Keratinocyte (primary cell): ENCODE data around the gene C4orf17.

Experiments used
- CTCF ChIP-seq, 3 experiments: IDR thresholded peaks in 1 of 3; conservative IDR thresholded peaks in 1 of 3; optimal IDR thresholded peaks in 1 of 3; 2 replicates in 2 of 3; 3 replicates in 1 of 3; pipeline versions ENCODE3 to v1.5.1; 2011; ENCODE audit warnings: low read length in 3 of 3, mild to moderate bottlenecking in 3 of 3, moderate library complexity in 2 of 3, control low read depth in 1 of 3, inconsistent platforms in 1 of 3; ENCODE audit not compliant: insufficient read depth in 2 of 3; ENCODE audit errors: extremely low read depth in 1 of 3
- EZH2 ChIP-seq: IDR thresholded peaks from one replicate; pipeline ENCODE4 v1.6.1; 2012; ENCODE audit warnings: inconsistent platforms, mild to moderate bottlenecking, low read length, moderate library complexity

GRCh38 chr4:99473131-99473530, 37.7 kb upstream of the C4orf17 start:
- TF ChIP-seq EZH2 = no peak
- no peak for TF ChIP-seq CTCF (optimal IDR thresholded peaks at IDR 0.05 in 1 of 3, IDR thresholded peaks at IDR 0.05 in 1 of 3, conservative IDR thresholded peaks at IDR 0.05 in 1 of 3; ENCODE audit: extremely low read depth in 1 of 3, insufficient read depth in 2 of 3, low read length in 3 of 3)
